ENCODE data around the gene LSM7. TPM values are rescaled to one million over a fixed set of nuclear protein-coding genes. Genes with fewer than 3 reads are reported as not detected.
A peak's percentile ranks its signal among the peaks of the same experiment; 100 is the strongest.

Gene LSM7
- total RNA-seq, 1 donor from 2014 or later = 108 TPM

GRCh38 chr19:2334426-2334825 is 6.0 kb upstream of the LSM7 start:
- Mint-ChIP-seq H3K36me3 (ENCODE audit: low read depth, unreplicated experiment) (peaks cover 9% of the 10 kb centered on the region), H3K27me3 (ENCODE audit: unreplicated experiment) (peaks cover 9% of the 10 kb centered on the region), H3K9me3 (ENCODE audit: unreplicated experiment) (peaks cover 4% of the 10 kb centered on the region), H3K27ac (ENCODE audit: unreplicated experiment) (no peak overlapping the region), H3K4me1 (ENCODE audit: unreplicated experiment) (peaks cover 16% of the 10 kb centered on the region), H3K4me3 (ENCODE audit: unreplicated experiment) (no peak overlapping the region)
- TF ChIP-seq CTCF (IDR thresholded peaks at IDR 0.05; ENCODE audit: unreplicated experiment) = no peak
- no peak for DNase-seq (ENCODE audit: low spot score)

- H3K4me3 Mint-ChIP-seq (ENCODE audit: unreplicated experiment) = no peak overlapping the region
- peaks cover 21% of the 10 kb centered on the region for H3K4me1 Mint-ChIP-seq (ENCODE audit: unreplicated experiment)
- peaks cover 4% of the 10 kb centered on the region for H3K9me3 Mint-ChIP-seq (ENCODE audit: unreplicated experiment)
- no peak for TF ChIP-seq CTCF (IDR thresholded peaks at IDR 0.05; ENCODE audit: unreplicated experiment)
- DNase-seq (ENCODE audit: low spot score) = no peak
- peak overlapping the region; percentile 36 for H3K27ac Mint-ChIP-seq (ENCODE audit: unreplicated experiment)
- peaks cover 9% of the 10 kb centered on the region for H3K36me3 Mint-ChIP-seq (ENCODE audit: low read depth, unreplicated experiment)
- peaks cover 9% of the 10 kb centered on the region for H3K27me3 Mint-ChIP-seq (ENCODE audit: unreplicated experiment)
Observed at GRCh38 chr19:2333807-2334211, 5.4 kb upstream of the LSM7 start.

GRCh38 chr19:2333027-2333806 is 4.8 kb upstream of the LSM7 start:
- Mint-ChIP-seq H3K9me3 (ENCODE audit: unreplicated experiment) (peaks cover 4% of the 10 kb centered on the region), H3K4me3 (ENCODE audit: unreplicated experiment) (no peak overlapping the region), H3K4me1 (ENCODE audit: unreplicated experiment) (peaks cover 21% of the 10 kb centered on the region), H3K36me3 (ENCODE audit: low read depth, unreplicated experiment) (peaks cover 9% of the 10 kb centered on the region), H3K27ac (ENCODE audit: unreplicated experiment) (peak overlapping the region; percentile 36), H3K27me3 (ENCODE audit: unreplicated experiment) (peaks cover 11% of the 10 kb centered on the region)
- no peak for DNase-seq (ENCODE audit: low spot score)
- TF ChIP-seq CTCF (IDR thresholded peaks at IDR 0.05; ENCODE audit: unreplicated experiment) = no peak

- no peak overlapping the region for H3K27ac Mint-ChIP-seq (ENCODE audit: unreplicated experiment)
- H3K9me3 Mint-ChIP-seq (ENCODE audit: unreplicated experiment) = peaks cover 4% of the 10 kb centered on the region
- peaks cover 17% of the 10 kb centered on the region for H3K27me3 Mint-ChIP-seq (ENCODE audit: unreplicated experiment)
- no peak for TF ChIP-seq CTCF (IDR thresholded peaks at IDR 0.05; ENCODE audit: unreplicated experiment)
- peaks cover 9% of the 10 kb centered on the region for H3K36me3 Mint-ChIP-seq (ENCODE audit: low read depth, unreplicated experiment)
- no peak for DNase-seq (ENCODE audit: low spot score)
- peaks cover 24% of the 10 kb centered on the region for H3K4me1 Mint-ChIP-seq (ENCODE audit: unreplicated experiment)
- H3K4me3 Mint-ChIP-seq (ENCODE audit: unreplicated experiment) = no peak overlapping the region
Observed at GRCh38 chr19:2332341-2333026, 4.1 kb upstream of the LSM7 start.

Data from endothelial cell (in vitro differentiated cells).